DND-41 (cell line): ENCODE results near the gene ARHGEF33.

Experiments used
- ATAC-seq: fragments of 200-7000 bp; cut with Tn5 transposase; 3 replicates; pipeline ENCODE4 v1.9.1; 2021; ENCODE audit warnings: low read depth; ENCODE audit not compliant: insufficient read depth
- DNase-seq: peaks from one replicate; pipeline ENCODE4 v3.0.0-alpha.2; 2020
- H2AFZ ChIP-seq: 2 replicates; pipeline ENCODE4 v1.6.0; 2012; ENCODE audit warnings: low read depth, low read length
- H3K27ac ChIP-seq: 2 replicates; pipeline ENCODE4 v1.5.1; 2012; ENCODE audit warnings: low read length, inconsistent platforms
- H3K27me3 ChIP-seq: fragments of 200-600 bp; sonication (generic); 2 replicates; pipeline ENCODE4 v1.6.0; 2012; ENCODE audit warnings: low read length, mild to moderate bottlenecking, inconsistent platforms; ENCODE audit not compliant: insufficient read depth, poor library complexity
- H3K36me3 ChIP-seq: 2 replicates; pipeline ENCODE4 v1.5.1; 2012; ENCODE audit warnings: low read length, inconsistent platforms; ENCODE audit not compliant: insufficient read depth
- H3K4me1 ChIP-seq: 2 replicates; pipeline ENCODE4 v1.5.1; 2012; ENCODE audit warnings: mild to moderate bottlenecking, low read length; ENCODE audit not compliant: insufficient read depth
- H3K4me2 ChIP-seq: 2 replicates; pipeline ENCODE4 v1.6.0; 2012; ENCODE audit warnings: mild to moderate bottlenecking, moderate library complexity, low read length, inconsistent platforms; ENCODE audit not compliant: insufficient read depth
- H3K4me3 ChIP-seq, 2 experiments: fragments of 200-600 bp in 1 of 2; shearing (Covaris generic) in 1 of 2; 2 replicates each; pipeline ENCODE4 v1.5.1; 2012 to 2016; ENCODE audit warnings: inconsistent platforms in 2 of 2, low read length in 2 of 2, mild to moderate bottlenecking in 2 of 2, low read depth in 1 of 2, moderate library complexity in 1 of 2
- H3K79me2 ChIP-seq: 2 replicates; pipeline ENCODE4 v1.6.0; 2012; ENCODE audit warnings: low read length, inconsistent platforms; ENCODE audit not compliant: insufficient read depth
- H3K9ac ChIP-seq: 2 replicates; pipeline ENCODE4 v1.6.0; 2012; ENCODE audit warnings: low read depth, mild to moderate bottlenecking, inconsistent platforms, low read length, moderate library complexity
- H3K9me3 ChIP-seq: 2 replicates; pipeline ENCODE4 v1.5.1; 2012; ENCODE audit warnings: low read length, moderate library complexity, mild to moderate bottlenecking, inconsistent platforms; ENCODE audit not compliant: insufficient read depth, severe bottlenecking
- H4K20me1 ChIP-seq: 2 replicates; pipeline ENCODE4 v1.6.0; 2012; ENCODE audit warnings: low read length; ENCODE audit not compliant: insufficient read depth
- EZH2 ChIP-seq: IDR thresholded peaks from 3 replicates; pipeline ENCODE4 v1.6.1; 2012; ENCODE audit warnings: borderline replicate concordance, low read depth, mild to moderate bottlenecking, moderate library complexity, low read length, inconsistent platforms; ENCODE audit not compliant: severe bottlenecking
- TF ChIP-seq, protein P1 (sequence below): IDR thresholded peaks from 2 replicates; pipeline ENCODE4 v1.5.1; 2012; ENCODE audit warnings: borderline replicate concordance, low read length, moderate library complexity, mild to moderate bottlenecking; ENCODE audit not compliant: poor library complexity, severe bottlenecking; ENCODE audit errors: extremely low read depth

ARHGEF33 gene

DNA sequence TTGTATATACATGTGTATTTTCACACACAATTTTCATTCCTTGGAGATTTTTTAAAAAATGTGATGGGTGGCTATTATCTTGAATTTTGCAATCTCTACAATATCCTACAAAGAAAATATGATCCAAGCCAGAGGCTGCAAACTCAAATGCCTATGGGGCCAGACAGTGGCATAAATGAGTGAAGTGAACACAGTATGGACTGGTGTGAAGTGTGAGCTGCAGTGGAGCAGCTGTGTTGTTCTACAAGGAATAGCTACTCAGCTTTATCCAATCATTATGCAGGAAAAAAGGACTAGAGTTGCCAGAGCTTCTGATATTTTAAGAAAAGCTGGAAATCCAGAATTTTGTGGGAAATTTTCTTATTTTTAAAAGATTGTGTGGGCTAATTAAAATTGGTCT, 62.1 kb downstream of the ARHGEF33 start:
- ATAC-seq: no peak
- Histone ChIP-seq H3K4me1 (no peaks in the 10 kb centered on the region), H3K36me3 (no peaks in the 10 kb centered on the region), H3K4me2 (no peak overlapping the region), H3K79me2 (no peaks in the 10 kb centered on the region), H3K27me3 (no peaks in the 10 kb centered on the region), H2AFZ (no peak overlapping the region), H3K4me3 (no peak overlapping the region), H3K27ac (no peak overlapping the region), H3K9ac (no peak overlapping the region), H3K9me3 (no peaks in the 10 kb centered on the region), H4K20me1 (no peaks in the 10 kb centered on the region)
- TF ChIP-seq, protein P1, sequence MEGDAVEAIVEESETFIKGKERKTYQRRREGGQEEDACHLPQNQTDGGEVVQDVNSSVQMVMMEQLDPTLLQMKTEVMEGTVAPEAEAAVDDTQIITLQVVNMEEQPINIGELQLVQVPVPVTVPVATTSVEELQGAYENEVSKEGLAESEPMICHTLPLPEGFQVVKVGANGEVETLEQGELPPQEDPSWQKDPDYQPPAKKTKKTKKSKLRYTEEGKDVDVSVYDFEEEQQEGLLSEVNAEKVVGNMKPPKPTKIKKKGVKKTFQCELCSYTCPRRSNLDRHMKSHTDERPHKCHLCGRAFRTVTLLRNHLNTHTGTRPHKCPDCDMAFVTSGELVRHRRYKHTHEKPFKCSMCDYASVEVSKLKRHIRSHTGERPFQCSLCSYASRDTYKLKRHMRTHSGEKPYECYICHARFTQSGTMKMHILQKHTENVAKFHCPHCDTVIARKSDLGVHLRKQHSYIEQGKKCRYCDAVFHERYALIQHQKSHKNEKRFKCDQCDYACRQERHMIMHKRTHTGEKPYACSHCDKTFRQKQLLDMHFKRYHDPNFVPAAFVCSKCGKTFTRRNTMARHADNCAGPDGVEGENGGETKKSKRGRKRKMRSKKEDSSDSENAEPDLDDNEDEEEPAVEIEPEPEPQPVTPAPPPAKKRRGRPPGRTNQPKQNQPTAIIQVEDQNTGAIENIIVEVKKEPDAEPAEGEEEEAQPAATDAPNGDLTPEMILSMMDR: no peak
- TF ChIP-seq EZH2: no peak
- no peak for DNase-seq

DNA sequence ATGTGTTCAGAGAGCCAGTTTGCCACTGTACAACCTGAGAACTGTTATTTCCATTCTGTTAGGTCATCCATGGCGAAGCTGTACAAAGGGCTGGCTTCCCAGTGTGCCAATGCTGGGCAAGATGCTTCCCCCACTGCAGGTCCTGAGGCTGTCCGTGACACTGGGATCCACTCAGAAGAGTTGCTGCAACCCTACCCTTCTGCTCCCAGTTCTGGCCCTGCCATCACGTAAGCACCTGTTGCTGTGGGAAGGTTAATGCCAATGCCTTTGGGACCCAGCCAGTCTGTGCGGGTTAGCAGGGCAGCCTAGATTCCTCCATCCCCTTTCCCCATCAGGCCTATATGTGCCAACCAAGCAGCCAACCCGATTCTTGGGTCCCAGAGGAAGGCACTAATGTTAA, 68.3 kb downstream of the ARHGEF33 start:
- no peak for TF ChIP-seq EZH2
- TF ChIP-seq, protein P1: no peak

DNA sequence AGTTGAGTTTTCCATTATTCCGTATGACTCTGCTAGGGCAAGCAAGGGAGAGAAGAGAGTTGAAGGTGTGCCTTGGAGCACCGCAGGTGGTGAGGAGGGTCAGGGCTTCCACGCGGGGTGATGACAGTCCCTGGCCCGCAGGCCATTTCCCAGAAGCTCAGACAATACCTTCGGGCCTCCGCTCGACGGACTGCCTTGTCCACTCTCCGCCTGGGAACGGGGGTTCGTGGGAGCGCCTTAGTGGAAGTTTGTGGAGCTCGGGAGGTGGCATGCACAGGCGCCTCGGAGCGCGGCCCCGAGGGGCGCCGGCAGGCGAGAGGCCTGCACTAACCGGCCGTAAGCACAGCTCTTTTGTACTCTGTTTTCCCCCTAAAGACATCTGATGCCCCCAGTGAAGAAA, 69.8 kb downstream of the ARHGEF33 start:
- ATAC-seq: no peak
- Histone ChIP-seq H3K4me1 (no peaks in the 10 kb centered on the region; the same call in 1 of the 2 replicates), H3K9ac (no peak overlapping the region), H3K79me2 (no peaks in the 10 kb centered on the region), H4K20me1 (no peaks in the 10 kb centered on the region), H2AFZ (no peak overlapping the region), H3K4me2 (no peak overlapping the region), H3K27ac (no peak overlapping the region), H3K9me3 (no peaks in the 10 kb centered on the region), H3K4me3 (no peak overlapping the region), H3K36me3 (no peaks in the 10 kb centered on the region), H3K27me3 (no peaks in the 10 kb centered on the region)
- TF ChIP-seq, protein P1: no peak
- TF ChIP-seq EZH2: no peak
- DNase-seq: no peak

More for the DNA sequence above, 68.3 kb downstream of the ARHGEF33 start:
- no peaks in the 10 kb centered on the region for H3K9me3 ChIP-seq
- no peak overlapping the region for H3K4me2 ChIP-seq
- H3K36me3 ChIP-seq: no peaks in the 10 kb centered on the region
- no peaks in the 10 kb centered on the region; the same call in 1 of the 2 replicates for H3K4me1 ChIP-seq
- H2AFZ ChIP-seq: no peak overlapping the region
- ATAC-seq (no peak), DNase-seq (no peak)
- no peaks in the 10 kb centered on the region for H3K27me3 ChIP-seq
- H3K9ac ChIP-seq: no peak overlapping the region
- H4K20me1 ChIP-seq: no peaks in the 10 kb centered on the region
- H3K79me2 ChIP-seq: no peaks in the 10 kb centered on the region
- no peak overlapping the region for H3K27ac ChIP-seq
- no peak overlapping the region for H3K4me3 ChIP-seq
